Stromal cell of bone marrow (primary cell): ENCODE results near the gene ARAP1.

ENCODE experiments used
- DNase-seq: peaks from one replicate; pipeline ENCODE4 v3.0.0-alpha.2; 2012; ENCODE audit warnings: low read depth

ARAP1 gene

GRCh38 chr11:72779495-72780128 lies 27.4 kb upstream of the ARAP1 start:
- no peak for DNase-seq

- no peak for DNase-seq
Observed at GRCh38 chr11:72778535-72779494, 26.6 kb upstream of the ARAP1 start.

GRCh38 chr11:72777755-72778278 lies 25.6 kb upstream of the ARAP1 start:
- no peak for DNase-seq

- no peak for DNase-seq
Observed at GRCh38 chr11:72776844-72777754, 24.9 kb upstream of the ARAP1 start.

GRCh38 chr11:72776117-72776843 lies 24.1 kb upstream of the ARAP1 start:
- DNase-seq = no peak

GRCh38 chr11:72775288-72776110 lies 23.3 kb upstream of the ARAP1 start:
- no peak for DNase-seq

GRCh38 chr11:72774499-72774898 lies 22.3 kb upstream of the ARAP1 start:
- DNase-seq = no peak

DNA sequence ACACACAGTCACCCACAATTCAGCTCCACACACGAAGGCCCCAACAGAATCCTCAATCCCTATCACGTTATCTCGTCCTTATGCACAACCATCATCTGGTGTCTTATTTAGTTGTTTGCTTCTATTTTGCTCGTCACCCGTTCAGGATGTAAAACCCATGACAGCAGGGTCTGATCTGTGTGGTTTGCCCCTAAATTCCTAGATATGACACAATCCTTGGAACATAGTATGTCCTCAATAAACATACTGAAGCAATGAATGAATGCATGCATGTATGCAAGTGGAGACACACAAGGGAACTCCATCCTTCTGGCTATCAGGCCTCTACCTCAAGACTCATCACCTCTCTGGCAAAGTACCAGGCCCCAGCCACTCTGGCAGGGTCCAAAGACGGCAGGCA lies 21.5 kb upstream of the ARAP1 start:
- no peak for DNase-seq

DNA sequence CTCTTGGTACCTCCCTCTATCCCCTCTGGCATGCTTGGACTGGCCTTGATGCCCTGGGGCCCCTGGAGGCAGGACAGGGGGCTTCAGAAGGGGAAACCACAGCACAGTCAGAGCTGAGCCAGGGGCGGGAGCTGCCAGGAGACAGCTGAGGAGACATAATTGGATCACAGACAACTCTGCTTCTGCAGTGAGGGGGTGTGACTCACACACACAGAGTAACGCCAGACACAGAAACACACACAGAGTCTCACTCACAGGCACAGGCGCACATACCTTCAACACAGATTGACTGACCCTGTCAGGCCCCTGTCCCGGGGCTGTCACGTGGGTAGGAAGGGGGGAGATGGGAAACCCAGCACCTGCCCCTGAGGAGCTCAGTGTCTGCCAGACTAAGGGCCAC lies 21.1 kb upstream of the ARAP1 start:
- peak; percentile 77 for DNase-seq

- DNase-seq = no peak
Observed at GRCh38 chr11:72772059-72772458, 19.9 kb upstream of the ARAP1 start.

- DNase-seq = no peak
Observed at GRCh38 chr11:72771507-72771906, 19.3 kb upstream of the ARAP1 start.

DNA sequence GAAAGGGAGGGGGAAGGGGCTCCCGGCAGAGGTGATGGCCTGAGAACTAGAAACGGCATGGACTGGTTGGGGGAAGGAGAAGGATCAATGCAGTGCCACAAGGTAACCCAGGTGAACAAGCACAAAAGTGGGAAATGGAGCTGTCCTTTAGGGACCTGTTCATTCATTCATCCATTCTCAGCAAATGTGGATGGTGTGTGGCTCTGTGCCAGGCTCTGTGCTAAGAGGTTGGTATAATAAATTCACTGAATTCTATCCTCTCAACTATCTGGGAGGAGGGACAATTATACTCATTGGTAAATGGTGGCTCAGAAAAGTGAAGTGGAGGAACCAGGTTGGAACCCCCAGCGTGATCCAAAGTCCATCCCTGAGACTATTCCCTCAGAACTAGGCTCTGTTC lies 18.6 kb upstream of the ARAP1 start:
- DNase-seq = no peak

GRCh38 chr11:72769680-72770079 lies 17.5 kb upstream of the ARAP1 start:
- DNase-seq = no peak

- no peak for DNase-seq
Observed at GRCh38 chr11:72768581-72768980, 16.4 kb upstream of the ARAP1 start.

DNA sequence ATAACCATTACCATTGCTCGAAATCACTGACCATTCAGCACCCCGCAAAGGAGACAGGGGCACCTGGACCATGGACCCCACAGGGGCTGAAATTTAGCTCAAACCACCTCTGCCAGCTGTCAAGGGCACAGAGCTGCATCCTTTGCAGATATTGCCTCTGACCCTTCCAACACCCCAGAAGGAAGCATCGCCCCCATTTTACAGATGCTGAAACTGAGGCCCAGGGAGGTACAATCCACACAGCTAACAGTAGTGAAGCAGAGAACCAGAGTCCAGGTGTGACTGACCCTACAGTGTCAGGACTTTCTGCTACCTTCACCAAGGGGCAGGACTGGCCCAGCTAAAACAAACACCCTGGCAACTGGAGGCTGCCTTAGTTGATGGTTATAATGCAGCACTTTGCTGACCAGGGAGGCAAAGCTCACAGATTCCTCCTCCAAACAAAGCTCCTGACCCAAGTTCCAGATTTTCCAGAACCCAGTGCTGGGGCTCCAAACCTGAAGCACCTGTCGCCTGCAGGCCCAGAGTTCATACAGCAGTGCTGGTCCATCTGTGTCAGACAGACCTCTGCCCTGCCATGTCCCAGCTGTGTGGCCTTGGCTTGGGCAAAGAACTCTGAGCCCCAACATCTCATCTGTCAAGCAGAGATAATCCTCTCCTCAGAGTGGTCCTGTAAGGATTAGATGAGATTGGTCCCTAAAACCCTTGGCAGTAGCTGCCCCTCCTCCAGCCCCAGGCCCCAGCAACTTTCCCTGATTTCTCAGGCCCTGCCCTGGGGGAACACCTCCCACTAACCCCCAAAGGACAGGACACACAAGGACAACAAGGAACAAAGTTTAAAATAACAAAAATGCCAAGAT lies 15.2 kb upstream of the ARAP1 start:
- DNase-seq = no peak

DNA sequence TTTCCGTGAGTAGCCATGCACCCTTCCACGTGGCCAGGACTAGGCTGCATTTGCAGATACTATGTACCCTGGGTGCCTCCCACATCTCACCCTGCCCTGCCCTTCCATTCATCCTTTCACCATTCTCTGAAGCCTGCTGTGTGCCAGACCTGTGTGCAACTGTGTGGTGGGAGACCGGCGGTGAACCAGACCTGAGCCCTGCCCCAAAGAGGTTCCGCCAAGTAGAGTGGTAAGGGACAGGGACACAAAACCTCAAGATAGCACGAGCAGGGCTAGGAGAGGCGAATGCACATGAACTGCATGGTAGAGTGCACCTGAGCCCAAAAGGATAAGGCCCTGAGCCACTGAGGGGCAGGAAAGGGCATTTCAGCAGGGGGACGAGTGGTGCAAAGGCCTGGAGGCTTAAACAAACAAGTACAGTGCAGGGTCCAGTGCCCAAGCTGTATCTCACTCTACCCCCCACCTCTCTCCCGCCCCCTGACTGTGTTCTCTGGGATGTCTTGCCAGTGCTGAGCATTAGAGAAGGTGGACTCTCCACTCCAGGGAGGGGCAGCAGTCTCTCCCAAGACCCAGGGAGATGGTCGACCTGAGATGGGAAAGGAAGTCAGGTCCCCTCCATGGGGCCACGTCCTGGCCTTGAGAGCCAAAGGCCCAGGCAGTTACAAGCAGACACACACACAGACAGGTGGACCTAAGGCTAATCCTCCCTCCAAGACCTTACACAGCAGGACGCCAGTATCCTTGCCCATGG lies 14.1 kb upstream of the ARAP1 start:
- DNase-seq = no peak

- no peak for DNase-seq
Observed at GRCh38 chr11:72764503-72764902, 12.3 kb upstream of the ARAP1 start.

DNA sequence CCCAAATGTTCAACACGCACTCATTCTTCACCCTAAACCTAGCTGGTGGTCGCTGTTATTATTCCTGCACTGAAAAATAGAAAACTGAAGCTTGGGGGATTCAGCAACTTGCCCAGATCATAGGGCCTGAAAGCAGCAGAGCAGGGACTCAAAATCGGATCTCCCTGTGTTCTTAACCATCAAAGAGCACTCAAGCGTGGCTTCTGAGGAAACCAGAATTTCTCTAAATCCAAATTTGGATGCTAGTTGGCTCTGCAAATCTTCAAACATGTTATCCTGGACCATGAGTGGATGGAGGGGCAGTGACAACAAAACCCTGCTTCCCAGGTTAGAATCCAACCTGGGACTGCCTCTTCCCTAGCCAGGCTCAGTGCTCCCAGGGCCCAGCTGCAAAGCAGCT lies 11.6 kb upstream of the ARAP1 start:
- DNase-seq = no peak
